ENCODE data around the gene ARF5.

Gene ARF5

GRCh38 chr7:127588697-127589482 is 679 bp downstream of the ARF5 start:
- DNase-seq (ENCODE audit: low spot score), result no peak
- peak overlapping the region; percentile 95 for H3K4me3 ChIP-seq
- peak overlapping the region; percentile 86 to 93 for H3K27ac ChIP-seq
- no peak for TF ChIP-seq CTCF (IDR thresholded peaks at IDR 0.05)

GRCh38 chr7:127589896-127590295 is 1.7 kb downstream of the ARF5 start:
- no peak for DNase-seq (ENCODE audit: low spot score)
- TF ChIP-seq CTCF (IDR thresholded peaks at IDR 0.05), result no peak
- Histone ChIP-seq H3K4me3 (peak overlapping the region; percentile 95), H3K27ac (no peak overlapping the region)

GRCh38 chr7:127591189-127591588 is 3.0 kb downstream of the ARF5 start:
- no peak overlapping the region for H3K27ac ChIP-seq
- no peak overlapping the region for H3K4me3 ChIP-seq
- TF ChIP-seq CTCF (IDR thresholded peaks at IDR 0.05), result no peak

GRCh38 chr7:127591591-127591990 is 3.4 kb downstream of the ARF5 start:
- no peak for TF ChIP-seq CTCF (IDR thresholded peaks at IDR 0.05)
- no peak for DNase-seq (ENCODE audit: low spot score)
- Histone ChIP-seq H3K27ac (no peak overlapping the region), H3K4me3 (no peak overlapping the region)

More at GRCh38 chr7:127591189-127591588, 3.0 kb downstream of the ARF5 start:
- DNase-seq (ENCODE audit: low spot score), result no peak

- TF ChIP-seq CTCF (IDR thresholded peaks at IDR 0.05), result no peak
- DNase-seq (ENCODE audit: low spot score), result no peak
- Histone ChIP-seq H3K4me3 (no peak overlapping the region), H3K27ac (no peak overlapping the region)
Observed at GRCh38 chr7:127592550-127592949, 4.3 kb downstream of the ARF5 start.

GRCh38 chr7:127594490-127594889 is 6.3 kb downstream of the ARF5 start:
- Histone ChIP-seq H3K27ac (no peak overlapping the region), H3K4me3 (no peak overlapping the region)
- no peak for TF ChIP-seq CTCF (IDR thresholded peaks at IDR 0.05)
- DNase-seq (ENCODE audit: low spot score), result no peak

GRCh38 chr7:127595737-127596136 is 7.5 kb downstream of the ARF5 start:
- DNase-seq (ENCODE audit: low spot score), result no peak
- Histone ChIP-seq H3K4me3 (no peak overlapping the region), H3K27ac (no peak overlapping the region)
- no peak for TF ChIP-seq CTCF (IDR thresholded peaks at IDR 0.05)
